DMS114 treated with DMSO at 0.1 percent for 48 hours (cell line): ENCODE measurements around the gene PURA.
A peak's percentile ranks its signal among the peaks of the same experiment; 100 is the strongest.

Experiments
- DNase-seq: peaks from one replicate; lab custom pipeline; 2025; ENCODE audit not compliant: unreplicated experiment; lab: John Stamatoyannopoulos, UW

PURA gene

DNA sequence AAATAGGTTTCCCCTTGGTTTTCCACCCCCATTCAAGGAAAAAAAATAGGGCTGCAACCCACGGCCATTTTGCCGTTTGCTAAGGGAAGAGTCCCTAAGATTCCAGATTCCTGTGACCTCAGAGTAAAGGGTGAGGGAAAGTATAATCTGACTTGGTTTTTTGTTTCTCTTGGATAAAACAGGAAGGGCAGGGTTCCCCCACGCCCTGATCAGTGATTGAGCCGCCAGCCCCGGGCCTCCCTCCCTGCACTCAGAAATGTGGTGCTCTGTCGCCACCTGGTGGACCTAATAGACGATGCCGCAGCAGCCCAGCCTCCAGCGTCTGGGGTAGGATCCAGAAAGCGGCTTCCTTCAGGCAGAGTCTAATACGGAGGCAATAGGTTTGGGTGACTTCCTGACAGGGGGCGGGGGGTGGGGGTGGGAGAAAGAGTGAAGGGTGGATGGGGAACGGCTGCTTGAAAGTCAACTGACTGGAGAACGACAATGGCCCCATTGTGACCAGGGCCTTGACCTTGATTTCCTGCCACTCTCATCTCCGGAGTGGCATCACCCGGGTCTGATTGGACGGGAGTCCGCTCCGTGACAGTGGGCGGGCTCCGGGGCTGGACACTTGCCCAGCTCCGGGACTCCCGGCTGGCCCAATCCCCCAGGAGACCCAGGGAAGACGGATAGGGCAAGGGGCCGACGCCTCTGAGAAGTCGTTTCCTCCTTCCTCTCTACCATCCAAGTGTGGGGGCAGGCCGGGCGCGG lies 43.3 kb downstream of the PURA start:
- peak; percentile 76 for DNase-seq

- no peak for DNase-seq
Measured at GRCh38 chr5:140159014-140159927, 45.4 kb downstream of the PURA start.

- no peak for DNase-seq
Measured at GRCh38 chr5:140162275-140162674, 48.4 kb downstream of the PURA start.

DNA sequence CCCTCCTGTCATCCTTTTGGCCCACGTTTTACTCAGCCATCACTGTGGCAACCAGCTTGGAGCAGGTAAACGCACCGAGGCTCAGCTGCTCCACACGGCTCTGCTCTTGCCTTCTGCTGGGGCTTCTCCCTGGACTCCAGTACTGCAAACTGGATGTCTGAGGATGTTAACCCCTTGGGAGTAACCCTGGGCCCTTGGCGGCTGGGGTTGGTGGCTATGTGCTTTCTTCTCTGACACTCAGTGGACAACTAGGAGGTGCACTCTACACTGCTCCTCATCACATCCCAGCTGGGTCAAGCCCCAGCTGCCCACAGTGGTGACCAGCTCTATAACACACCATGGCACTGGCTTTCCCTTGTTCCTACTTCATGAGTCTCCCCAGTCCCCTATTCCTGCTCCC lies 48.9 kb downstream of the PURA start:
- no peak for DNase-seq

GRCh38 chr5:140165101-140165922 lies 51.4 kb downstream of the PURA start:
- no peak for DNase-seq

- DNase-seq = no peak
Measured at GRCh38 chr5:140165923-140166270, 52.0 kb downstream of the PURA start.

DNA sequence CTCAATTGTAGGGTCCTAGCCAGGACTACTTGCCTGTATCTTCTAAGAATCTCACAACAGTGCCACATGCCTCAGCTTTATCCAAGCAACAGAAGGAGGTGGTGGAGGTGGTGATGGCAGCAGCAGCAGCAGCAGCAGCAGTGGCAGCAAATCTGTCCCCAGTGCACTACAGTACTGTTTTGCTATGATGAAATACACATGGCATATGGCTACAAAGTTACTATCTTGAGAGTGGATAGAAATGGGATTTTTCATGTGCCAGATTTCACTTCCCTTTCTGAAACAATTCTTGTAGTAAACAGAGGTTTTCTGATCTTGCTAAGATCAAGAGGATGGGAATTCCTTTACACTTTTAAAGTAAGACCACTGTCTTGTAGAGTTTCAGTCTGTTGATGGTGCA lies 53.0 kb downstream of the PURA start:
- DNase-seq = no peak

GRCh38 chr5:140168371-140168770 lies 54.5 kb downstream of the PURA start:
- DNase-seq = no peak

- no peak for DNase-seq
Measured at GRCh38 chr5:140169410-140169809, 55.5 kb downstream of the PURA start.

- DNase-seq = no peak
Measured at GRCh38 chr5:140172483-140172882, 58.6 kb downstream of the PURA start.

GRCh38 chr5:140174014-140174413 lies 60.1 kb downstream of the PURA start:
- no peak for DNase-seq

- peak; percentile 85 for DNase-seq
Measured at GRCh38 chr5:140174465-140175366, 60.8 kb downstream of the PURA start, which contains the start of gene CYSTM1. Gene CYSTM1 (plus strand): TSS chr5:140175188. CDS start chr5:140194466, 19,278 bp downstream.
